ENCODE data around the gene YJEFN3. TPM values are rescaled to one million over a fixed set of nuclear protein-coding genes. Genes with fewer than 3 reads are reported as not detected.
A peak's percentile ranks its signal among the peaks of the same experiment; 100 is the strongest.

YJEFN3 gene
- total and polyA plus RNA-seq, 2 donors (not counting 3 experiments of a cell fraction or from before 2014, with no cell fraction given) = 1.9 to 2.1 TPM

DNA sequence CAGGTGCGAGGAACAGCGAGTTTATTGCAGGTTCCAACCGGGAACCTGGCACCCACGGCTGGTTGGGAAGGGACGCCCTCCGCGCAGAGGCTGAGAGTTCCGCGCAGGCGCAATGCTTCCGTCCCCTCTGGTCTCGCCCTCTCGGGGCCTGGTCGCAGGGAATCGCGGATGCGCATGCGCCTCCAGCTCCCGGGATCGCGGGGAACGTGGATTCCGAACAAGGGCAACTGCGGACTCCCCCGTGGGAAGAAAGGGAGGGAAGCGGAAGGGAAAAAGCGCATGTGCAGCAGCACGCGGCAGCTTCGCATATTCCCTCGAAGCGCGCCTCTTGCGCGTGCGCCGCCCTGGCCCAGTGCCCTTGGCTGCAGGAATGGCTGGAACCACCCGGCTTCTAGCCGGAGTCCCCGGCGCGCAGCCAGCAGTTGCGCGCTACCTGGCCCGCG, 14.5 kb upstream of the YJEFN3 start:
- peak; percentile 77 for FAIRE-seq
- DNase-seq (ENCODE audit: low read depth, low spot score) = peak; percentile 83
- H3K4me3 ChIP-seq (replicated peaks in 1 of 3; ENCODE audit: insufficient read depth in 1 of 3, low read depth in 1 of 3, low read length in 3 of 3) = peak overlapping the region in 1 of 3 experiments; percentile 16
- H3K36me3 ChIP-seq (ENCODE audit: control insufficient read depth in 2 of 2, extremely low read depth in 1 of 2, insufficient read depth in 2 of 2, low read length in 2 of 2) = peaks cover 0 to 3% of the 10 kb centered on the region in 2 experiments
- ChIA-PET CTCF (no interaction called here), POLR2A (no interaction called here)
- H3K9me3 ChIP-seq (replicated peaks; ENCODE audit: control insufficient read depth, insufficient read depth, low read length) = no peaks in the 10 kb centered on the region
- dilution Hi-C loops (cut with MboI; ENCODE audit: extremely low pct_ligation_motif_present, low sequenced_read_pairs) (no loop called here), intact Hi-C loops (cut with micrococcal nuclease) (no loop called here)
- BruUV-seq (replicated peaks) = no TSS peak
- no peak overlapping the region for H3K9ac ChIP-seq (replicated peaks; ENCODE audit: extremely low read depth, insufficient read depth, low read length)
- H2AFZ ChIP-seq (ENCODE audit: low read depth, low read length) = peak overlapping the region; percentile 46
- no peaks in the 10 kb centered on the region for H3K27me3 ChIP-seq (ENCODE audit: control insufficient read depth in 2 of 2, insufficient read depth in 2 of 2, low read length in 2 of 2)
- H4K20me1 ChIP-seq (replicated peaks; ENCODE audit: control insufficient read depth, extremely low read depth, insufficient read depth, low read length) = no peaks in the 10 kb centered on the region
- no peak overlapping the region for H3K27ac ChIP-seq (ENCODE audit: insufficient read depth, low read depth, low read length)
- peak overlapping the region; percentile 8 for H3K4me2 ChIP-seq (ENCODE audit: insufficient read depth, low read length)
- no peaks in the 10 kb centered on the region for H3K9me1 ChIP-seq (replicated peaks; ENCODE audit: control insufficient read depth, extremely low read depth, insufficient read depth, low read length)
- H3K79me2 ChIP-seq (ENCODE audit: control insufficient read depth, insufficient read depth, low read length) = peaks cover 16% of the 10 kb centered on the region
- H3K4me1 ChIP-seq (ENCODE audit: control insufficient read depth, extremely low read depth, insufficient read depth, low read length) = peaks cover 11% of the 10 kb centered on the region
- no peak for TF ChIP-seq POLR2AphosphoS5 (IDR thresholded peaks at IDR 0.05; ENCODE audit: insufficient read depth, low read depth, low read length)
- no peak for TF ChIP-seq CTCF (IDR thresholded peaks at IDR 0.05; ENCODE audit: extremely low read depth in 1 of 2, insufficient read depth in 1 of 2, low read depth in 1 of 2, low read length in 2 of 2)
- TF ChIP-seq JUN (IDR thresholded peaks at IDR 0.05; ENCODE audit: borderline replicate concordance, insufficient read depth, insufficient read length, low read depth) = no peak
- TF ChIP-seq, protein P1, sequence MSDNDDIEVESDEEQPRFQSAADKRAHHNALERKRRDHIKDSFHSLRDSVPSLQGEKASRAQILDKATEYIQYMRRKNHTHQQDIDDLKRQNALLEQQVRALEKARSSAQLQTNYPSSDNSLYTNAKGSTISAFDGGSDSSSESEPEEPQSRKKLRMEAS (IDR thresholded peaks at IDR 0.05; ENCODE audit: insufficient read depth, insufficient read length) = peak; percentile 89
- TF ChIP-seq POLR2A (IDR thresholded peaks at IDR 0.05; ENCODE audit: low read depth, low read length) = peak; percentile 23
- TF ChIP-seq EZH2 (IDR thresholded peaks at IDR 0.05; ENCODE audit: borderline replicate concordance, low read depth, low read length, severe bottlenecking) = no peak
- no peak for TF ChIP-seq MYC (IDR thresholded peaks at IDR 0.05; ENCODE audit: low read depth, low read length)
- no peak for TF ChIP-seq GATA2 (IDR thresholded peaks at IDR 0.05; ENCODE audit: insufficient read depth, insufficient read length, low read depth, low read length)
- TF ChIP-seq FOS (IDR thresholded peaks at IDR 0.05; ENCODE audit: borderline replicate concordance, insufficient read depth, low read length) = no peak
